Fibroblast of lung (primary cell): ENCODE measurements around the gene DRC3. TPM values are rescaled to one million over a fixed set of nuclear protein-coding genes. Genes with fewer than 3 reads are reported as not detected.

Experiments
- DNase-seq, 2 donors: peaks; one replicate each; pipeline versions ENCODE4 v3.0.0 to v3.0.0-alpha.2; 2010; ENCODE audit warnings: low read depth in 2 of 2
- H2AFZ ChIP-seq: 2 replicates; pipeline ENCODE4 v1.5.1; 2012; ENCODE audit warnings: low read length, control low read depth, inconsistent platforms
- H3K27ac ChIP-seq: 2 replicates; pipeline ENCODE4 v1.5.1; 2011; ENCODE audit warnings: low read length, control low read depth; ENCODE audit not compliant: insufficient read depth
- H3K27me3 ChIP-seq: 2 replicates; pipeline ENCODE4 v1.5.1; 2011; ENCODE audit warnings: mild to moderate bottlenecking, low read length; ENCODE audit not compliant: control insufficient read depth, insufficient read depth
- H3K36me3 ChIP-seq: 2 replicates; pipeline ENCODE4 v1.5.1; 2011; ENCODE audit warnings: low read length; ENCODE audit not compliant: control insufficient read depth, insufficient read depth
- H3K4me1 ChIP-seq: 2 replicates; pipeline ENCODE4 v1.5.1; 2011; ENCODE audit warnings: low read length; ENCODE audit not compliant: control insufficient read depth, insufficient read depth; ENCODE audit errors: extremely low read depth
- H3K4me2 ChIP-seq: 2 replicates; pipeline ENCODE4 v1.5.1; 2011; ENCODE audit warnings: low read length, control low read depth; ENCODE audit not compliant: insufficient read depth; ENCODE audit errors: extremely low read depth
- H3K4me3 ChIP-seq, 4 experiments: fragments of 200-600 bp in 1 of 4; sonication (generic) in 1 of 4; replicated peaks in 1 of 4; 2 replicates each; pipeline ENCODE4 v1.5.1; 2011 to 2016; ENCODE audit warnings: low read length in 4 of 4, low read depth in 3 of 4, mild to moderate bottlenecking in 3 of 4, control low read depth in 2 of 4, inconsistent platforms in 1 of 4, mixed read lengths in 1 of 4; ENCODE audit not compliant: insufficient read depth in 1 of 4; ENCODE audit errors: control extremely low read depth in 1 of 4
- H3K79me2 ChIP-seq: 2 replicates; pipeline ENCODE4 v1.5.1; 2012; ENCODE audit warnings: mild to moderate bottlenecking, low read length, inconsistent platforms; ENCODE audit not compliant: control insufficient read depth, insufficient read depth
- H3K9ac ChIP-seq: 2 replicates; pipeline ENCODE4 v1.5.1; 2011; ENCODE audit warnings: mild to moderate bottlenecking, low read length, control low read depth; ENCODE audit not compliant: insufficient read depth
- H3K9me3 ChIP-seq: 2 replicates; pipeline ENCODE4 v1.5.1; 2012; ENCODE audit warnings: low read depth, low read length; ENCODE audit not compliant: control insufficient read depth, insufficient read depth
- H4K20me1 ChIP-seq: 2 replicates; pipeline ENCODE4 v1.5.1; 2011; ENCODE audit warnings: low read length; ENCODE audit not compliant: control insufficient read depth, insufficient read depth; ENCODE audit errors: extremely low read depth
- CTCF ChIP-seq, 2 donors: IDR thresholded peaks in 1 of 2; conservative IDR thresholded peaks in 1 of 2; 1 replicate in 1 of 2; 2 replicates in 1 of 2; pipeline ENCODE4 v1.5.1; 2011 to 2012; ENCODE audit warnings: low read length in 2 of 2, control low read depth in 1 of 2, inconsistent platforms in 1 of 2, low read depth in 1 of 2, mild to moderate bottlenecking in 1 of 2
- EZH2 ChIP-seq: IDR thresholded peaks from 2 replicates; pipeline ENCODE4 v1.5.1; 2012; ENCODE audit warnings: low read length, control low read depth, mild to moderate bottlenecking; ENCODE audit errors: missing control alignments
- polyA plus RNA-seq, 2 donors: library from polyadenylated mRNA; depleted of rRNA in 1 of 2; stranded (reverse) in 1 of 2; unstranded in 1 of 2; fragments of >200 nt; gene quantifications; 2 replicates each; pipeline ENCODE4 v1.2.1, GENCODE V29; 2011 to 2012; ENCODE audit warnings: missing spikeins in 1 of 2
- total RNA-seq: library from RNA; depleted of rRNA; stranded (reverse); fragments of >200 nt; gene quantifications from 2 replicates; pipeline ENCODE4 v1.2.1, GENCODE V29; 2014

The DRC3 gene
- total and polyA plus RNA-seq, 2 donors (not counting 1 experiment from before 2014, with no cell fraction given): 0.33 to 0.37 TPM

- H4K20me1 ChIP-seq: no peaks in the 10 kb centered on the region
- H2AFZ ChIP-seq: no peak overlapping the region
- no peaks in the 10 kb centered on the region for H3K36me3 ChIP-seq
- no peak for DNase-seq
- no peaks in the 10 kb centered on the region for H3K27me3 ChIP-seq
- H3K27ac ChIP-seq: no peak overlapping the region
- no peak overlapping the region for H3K9ac ChIP-seq
- no peak overlapping the region for H3K4me3 ChIP-seq
- no peaks in the 10 kb centered on the region for H3K4me1 ChIP-seq
- no peak overlapping the region for H3K4me2 ChIP-seq
- no peaks in the 10 kb centered on the region for H3K79me2 ChIP-seq
- H3K9me3 ChIP-seq: no peaks in the 10 kb centered on the region
- TF ChIP-seq EZH2: no peak
- no peak for TF ChIP-seq CTCF (conservative IDR thresholded peaks at IDR 0.05 in 1 of 2, IDR thresholded peaks at IDR 0.05 in 1 of 2; ENCODE audit: low read depth in 1 of 2, low read length in 2 of 2)
Observed at GRCh38 chr17:17979778-17980177, 7.1 kb downstream of the DRC3 start.

GRCh38 chr17:17981330-17981729 is 8.7 kb downstream of the DRC3 start:
- DNase-seq: no peak
- Histone ChIP-seq H3K4me1 (no peaks in the 10 kb centered on the region), H2AFZ (no peak overlapping the region), H3K4me2 (no peak overlapping the region), H3K36me3 (no peaks in the 10 kb centered on the region), H3K27me3 (no peaks in the 10 kb centered on the region), H3K79me2 (no peaks in the 10 kb centered on the region), H3K9me3 (no peaks in the 10 kb centered on the region), H4K20me1 (no peaks in the 10 kb centered on the region), H3K9ac (no peak overlapping the region), H3K4me3 (no peak overlapping the region), H3K27ac (no peak overlapping the region)
- TF ChIP-seq CTCF (conservative IDR thresholded peaks at IDR 0.05 in 1 of 2, IDR thresholded peaks at IDR 0.05 in 1 of 2; ENCODE audit: low read depth in 1 of 2, low read length in 2 of 2) (no peak), EZH2 (no peak)

- Histone ChIP-seq H4K20me1 (no peaks in the 10 kb centered on the region), H3K9me3 (no peaks in the 10 kb centered on the region), H3K36me3 (no peaks in the 10 kb centered on the region), H3K4me3 (no peak overlapping the region), H3K4me1 (no peaks in the 10 kb centered on the region), H3K27ac (no peak overlapping the region), H3K4me2 (no peak overlapping the region), H2AFZ (no peak overlapping the region), H3K9ac (no peak overlapping the region), H3K27me3 (no peaks in the 10 kb centered on the region), H3K79me2 (no peaks in the 10 kb centered on the region)
- no peak for TF ChIP-seq CTCF (conservative IDR thresholded peaks at IDR 0.05 in 1 of 2, IDR thresholded peaks at IDR 0.05 in 1 of 2; ENCODE audit: low read depth in 1 of 2, low read length in 2 of 2)
- no peak for TF ChIP-seq EZH2
- DNase-seq: no peak
Observed at GRCh38 chr17:17982801-17983200, 10.1 kb downstream of the DRC3 start.
